SU-DHL-6 (cell line): ENCODE results near the gene SKI.

Source experiments
- H2AFZ ChIP-seq: fragments of 200-600 bp; sonication (generic); 2 replicates; pipeline ENCODE4 v1.6.1; 2014; ENCODE audit warnings: low read depth, mild to moderate bottlenecking, moderate library complexity, mixed read lengths, antibody characterized with exemption, low read length; ENCODE audit not compliant: severe bottlenecking
- H3F3A ChIP-seq: fragments of 200-600 bp; shearing (Covaris generic); 2 replicates; pipeline ENCODE4 v1.6.0; 2016; ENCODE audit warnings: antibody characterized with exemption, mild to moderate bottlenecking; ENCODE audit not compliant: insufficient read depth
- H3K27ac ChIP-seq: fragments of 200-600 bp; sonication (generic); 2 replicates; pipeline ENCODE4 v1.5.1; 2016; ENCODE audit warnings: low read depth, mild to moderate bottlenecking, low read length, moderate library complexity, mixed read lengths
- H3K27me3 ChIP-seq: fragments of 200-600 bp; sonication (generic), shearing (Covaris generic); 2 replicates; pipeline ENCODE4 v1.6.0; 2014; ENCODE audit warnings: mild to moderate bottlenecking, low read length
- H3K36me3 ChIP-seq: fragments of 200-600 bp; sonication (generic); 2 replicates; pipeline ENCODE4 v1.6.1; 2014; ENCODE audit warnings: mild to moderate bottlenecking, low read length, mixed read lengths
- H3K4me2 ChIP-seq: fragments of 300-600, 200-600 bp; shearing (Covaris generic), sonication (generic); 2 replicates; pipeline ENCODE4 v1.6.0; 2014; ENCODE audit warnings: low read length, low read depth, mild to moderate bottlenecking; ENCODE audit not compliant: poor library complexity, severe bottlenecking
- H3K4me3 ChIP-seq: fragments of 200-600 bp; sonication (generic); 2 replicates; pipeline ENCODE4 v1.5.1; 2014; ENCODE audit warnings: antibody characterized with exemption, low read length, mild to moderate bottlenecking, mixed read lengths; ENCODE audit not compliant: insufficient read depth, poor library complexity, severe bottlenecking
- H3K79me2 ChIP-seq: fragments of 200-600 bp; sonication (generic); 2 replicates; pipeline ENCODE4 v1.6.1; 2014; ENCODE audit warnings: mild to moderate bottlenecking, low read length, moderate library complexity; ENCODE audit not compliant: insufficient read depth
- H3K9ac ChIP-seq: fragments of 200-600 bp; sonication (generic); 2 replicates; pipeline ENCODE4 v1.7.0; 2014; ENCODE audit warnings: mild to moderate bottlenecking, low read length
- H3K9me2 ChIP-seq: fragments of 200-600 bp; sonication (generic); replicated peaks from 2 replicates; pipeline ENCODE4 v1.6.1; 2014; ENCODE audit warnings: low read length; ENCODE audit not compliant: insufficient read depth
- H3K9me3 ChIP-seq: fragments of 200-600 bp; sonication (generic); 2 replicates; pipeline ENCODE4 v1.6.1; 2014; ENCODE audit warnings: low read length, mixed read lengths; ENCODE audit not compliant: insufficient read depth
- H4K20me1 ChIP-seq: fragments of 200-600 bp; sonication (generic); 2 replicates; pipeline ENCODE4 v1.6.1; 2014; ENCODE audit warnings: low read depth, mild to moderate bottlenecking, antibody characterized with exemption, low read length, moderate library complexity, mixed read lengths
- EZH2phosphoT487 ChIP-seq: fragments of 200-600 bp; sonication (generic), shearing (Covaris generic); conservative IDR thresholded peaks from 2 replicates; pipeline ENCODE4 v1.6.1; 2018; ENCODE audit warnings: mild to moderate bottlenecking, antibody characterized with exemption, low read length, moderate library complexity, mixed read lengths
- TF ChIP-seq, protein P1 (sequence below): fragments of 200-600 bp; sonication (generic); IDR thresholded peaks from one replicate; pipeline ENCODE4 v1.5.1; 2017; ENCODE audit warnings: antibody characterized with exemption, mild to moderate bottlenecking, low read length, moderate library complexity; ENCODE audit not compliant: insufficient read depth, poor library complexity, severe bottlenecking

Gene SKI

GRCh38 chr1:2188336-2188735 is 39.8 kb upstream of the SKI start:
- Histone ChIP-seq H3K9me3 (no peaks in the 10 kb centered on the region), H3K4me3 (no peak overlapping the region), H3K27me3 (no peaks in the 10 kb centered on the region), H3K9me2 (no peaks in the 10 kb centered on the region), H3K79me2 (no peaks in the 10 kb centered on the region), H3K36me3 (no peaks in the 10 kb centered on the region), H4K20me1 (no peaks in the 10 kb centered on the region), H3K4me2 (no peak overlapping the region), H3K27ac (no peak overlapping the region), H3F3A (no peaks in the 10 kb centered on the region), H3K9ac (no peak overlapping the region), H2AFZ (no peak overlapping the region)
- TF ChIP-seq, protein P1, sequence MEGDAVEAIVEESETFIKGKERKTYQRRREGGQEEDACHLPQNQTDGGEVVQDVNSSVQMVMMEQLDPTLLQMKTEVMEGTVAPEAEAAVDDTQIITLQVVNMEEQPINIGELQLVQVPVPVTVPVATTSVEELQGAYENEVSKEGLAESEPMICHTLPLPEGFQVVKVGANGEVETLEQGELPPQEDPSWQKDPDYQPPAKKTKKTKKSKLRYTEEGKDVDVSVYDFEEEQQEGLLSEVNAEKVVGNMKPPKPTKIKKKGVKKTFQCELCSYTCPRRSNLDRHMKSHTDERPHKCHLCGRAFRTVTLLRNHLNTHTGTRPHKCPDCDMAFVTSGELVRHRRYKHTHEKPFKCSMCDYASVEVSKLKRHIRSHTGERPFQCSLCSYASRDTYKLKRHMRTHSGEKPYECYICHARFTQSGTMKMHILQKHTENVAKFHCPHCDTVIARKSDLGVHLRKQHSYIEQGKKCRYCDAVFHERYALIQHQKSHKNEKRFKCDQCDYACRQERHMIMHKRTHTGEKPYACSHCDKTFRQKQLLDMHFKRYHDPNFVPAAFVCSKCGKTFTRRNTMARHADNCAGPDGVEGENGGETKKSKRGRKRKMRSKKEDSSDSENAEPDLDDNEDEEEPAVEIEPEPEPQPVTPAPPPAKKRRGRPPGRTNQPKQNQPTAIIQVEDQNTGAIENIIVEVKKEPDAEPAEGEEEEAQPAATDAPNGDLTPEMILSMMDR = no peak
- TF ChIP-seq EZH2phosphoT487 = no peak

DNA sequence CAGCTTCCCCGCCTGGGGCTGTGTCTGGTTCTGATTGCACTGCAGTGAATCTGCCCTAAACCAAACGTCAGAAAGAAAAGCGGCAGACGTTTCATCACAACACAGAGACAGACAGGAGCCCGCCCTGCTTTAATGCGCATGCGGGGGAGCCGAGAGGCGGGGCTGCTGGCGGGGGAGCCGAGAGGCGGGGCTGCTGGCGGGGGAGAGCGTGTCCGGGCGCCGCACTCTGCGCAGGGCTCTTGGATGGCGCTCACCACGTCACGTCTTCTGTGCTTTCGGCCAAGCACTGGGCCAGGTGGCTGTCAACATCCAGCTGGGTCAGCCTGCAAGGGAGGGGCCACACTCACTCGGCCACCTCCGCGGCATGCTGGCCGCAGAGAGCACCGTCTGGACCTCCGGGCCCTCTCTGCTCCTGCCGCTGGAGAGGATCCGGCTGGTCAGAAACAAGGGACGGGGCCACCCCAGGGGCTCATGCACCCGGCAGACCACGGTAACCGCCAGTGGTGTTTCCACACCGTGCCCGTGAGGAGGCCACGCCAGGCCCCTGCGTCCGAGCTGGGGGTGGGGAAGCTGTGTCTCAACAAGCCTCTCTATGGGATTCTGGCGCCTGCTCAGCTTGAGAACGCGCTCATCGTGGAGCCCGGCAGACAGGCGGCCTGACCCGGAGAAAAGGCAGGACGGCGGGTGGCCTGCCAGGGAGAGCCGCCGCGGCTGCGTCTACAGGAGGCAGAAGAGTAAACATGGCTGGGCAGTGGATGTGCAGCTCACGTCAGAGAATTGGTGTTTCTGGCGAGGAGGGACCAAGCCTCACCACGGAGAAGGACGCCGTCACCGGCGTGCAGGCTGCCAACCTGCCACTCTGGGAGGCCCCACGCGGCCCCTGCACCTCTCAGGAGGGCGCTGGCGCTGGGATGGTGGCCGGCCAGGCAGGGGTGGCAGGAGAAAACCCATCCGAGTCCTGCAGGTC is 38.4 kb upstream of the SKI start:
- Histone ChIP-seq H4K20me1 (no peaks in the 10 kb centered on the region), H3K9me3 (no peaks in the 10 kb centered on the region), H3F3A (no peaks in the 10 kb centered on the region), H2AFZ (peak overlapping the region; percentile 84), H3K27ac (no peak overlapping the region), H3K9me2 (no peaks in the 10 kb centered on the region), H3K36me3 (no peaks in the 10 kb centered on the region), H3K27me3 (no peaks in the 10 kb centered on the region), H3K9ac (peak overlapping the region; percentile 51), H3K4me3 (peak overlapping the region; percentile 32), H3K4me2 (peak overlapping the region; percentile 66), H3K79me2 (no peaks in the 10 kb centered on the region)
- no peak for TF ChIP-seq EZH2phosphoT487
- TF ChIP-seq, protein P1 = no peak

DNA sequence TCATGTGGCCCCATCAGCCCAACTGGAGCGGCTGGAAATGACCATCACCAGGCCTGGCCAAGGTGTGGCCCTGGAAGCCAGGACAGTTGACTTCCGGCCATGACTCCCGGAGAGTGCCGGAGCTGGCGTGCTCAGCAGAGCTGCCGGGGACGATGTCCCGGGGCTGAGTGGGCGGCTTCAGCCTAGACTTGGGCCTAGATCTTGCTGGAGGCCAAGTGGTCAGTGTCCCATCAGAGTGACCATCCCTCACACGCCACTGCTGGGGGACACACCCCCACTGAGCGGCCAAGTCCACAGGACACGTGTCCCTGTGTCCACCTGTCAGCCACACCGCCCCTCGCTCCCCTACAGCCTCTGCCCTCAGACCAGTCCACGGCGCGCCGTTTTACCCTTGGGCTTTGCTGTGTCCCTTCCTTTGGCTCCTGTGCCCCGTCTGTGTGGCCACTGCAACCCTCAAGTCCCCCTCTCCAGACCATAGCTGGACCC is 37.6 kb upstream of the SKI start:
- H3K9ac ChIP-seq = no peak overlapping the region
- no peaks in the 10 kb centered on the region for H3F3A ChIP-seq
- no peaks in the 10 kb centered on the region for H3K9me2 ChIP-seq
- H3K4me3 ChIP-seq = no peak overlapping the region
- no peak overlapping the region for H3K4me2 ChIP-seq
- no peaks in the 10 kb centered on the region for H3K9me3 ChIP-seq
- no peaks in the 10 kb centered on the region for H4K20me1 ChIP-seq
- no peaks in the 10 kb centered on the region for H3K27me3 ChIP-seq
- H3K27ac ChIP-seq = no peak overlapping the region
- H2AFZ ChIP-seq = no peak overlapping the region
- H3K79me2 ChIP-seq = no peaks in the 10 kb centered on the region
- H3K36me3 ChIP-seq = no peaks in the 10 kb centered on the region
- TF ChIP-seq, protein P1 = no peak
- no peak for TF ChIP-seq EZH2phosphoT487
